Measurements from ENCODE around the gene BARX2.

DNA sequence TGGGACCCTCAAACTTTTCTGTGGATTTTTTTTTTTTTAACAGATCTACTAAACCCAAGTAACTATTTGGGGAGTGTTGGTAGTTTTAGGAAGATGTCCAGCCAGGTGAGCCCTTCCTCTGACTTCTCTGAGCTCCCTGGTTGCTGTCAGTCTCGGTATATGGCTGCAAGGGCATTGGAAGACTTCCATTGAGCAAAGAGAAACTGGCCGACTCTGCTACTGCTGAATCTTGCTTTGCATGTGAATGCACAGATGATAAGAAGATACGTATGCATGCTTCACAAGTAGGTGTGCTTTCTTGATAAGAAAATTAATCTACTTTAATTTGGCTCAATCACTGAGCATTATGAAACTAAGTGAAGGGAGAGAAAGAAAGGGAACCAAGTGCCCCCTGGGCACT, 51.1 kb downstream of the BARX2 start:
- TF ChIP-seq, protein P1, sequence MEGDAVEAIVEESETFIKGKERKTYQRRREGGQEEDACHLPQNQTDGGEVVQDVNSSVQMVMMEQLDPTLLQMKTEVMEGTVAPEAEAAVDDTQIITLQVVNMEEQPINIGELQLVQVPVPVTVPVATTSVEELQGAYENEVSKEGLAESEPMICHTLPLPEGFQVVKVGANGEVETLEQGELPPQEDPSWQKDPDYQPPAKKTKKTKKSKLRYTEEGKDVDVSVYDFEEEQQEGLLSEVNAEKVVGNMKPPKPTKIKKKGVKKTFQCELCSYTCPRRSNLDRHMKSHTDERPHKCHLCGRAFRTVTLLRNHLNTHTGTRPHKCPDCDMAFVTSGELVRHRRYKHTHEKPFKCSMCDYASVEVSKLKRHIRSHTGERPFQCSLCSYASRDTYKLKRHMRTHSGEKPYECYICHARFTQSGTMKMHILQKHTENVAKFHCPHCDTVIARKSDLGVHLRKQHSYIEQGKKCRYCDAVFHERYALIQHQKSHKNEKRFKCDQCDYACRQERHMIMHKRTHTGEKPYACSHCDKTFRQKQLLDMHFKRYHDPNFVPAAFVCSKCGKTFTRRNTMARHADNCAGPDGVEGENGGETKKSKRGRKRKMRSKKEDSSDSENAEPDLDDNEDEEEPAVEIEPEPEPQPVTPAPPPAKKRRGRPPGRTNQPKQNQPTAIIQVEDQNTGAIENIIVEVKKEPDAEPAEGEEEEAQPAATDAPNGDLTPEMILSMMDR (IDR thresholded peaks at IDR 0.05) = no peak
- no peak for TF ChIP-seq EP300 (IDR thresholded peaks at IDR 0.05)
- TF ChIP-seq POLR2A (IDR thresholded peaks at IDR 0.05) = no peak

Measured in tibial nerve (tissue), 4 donors.